ENCODE measurements around the gene KRTAP6-2. TPM values are rescaled to one million over a fixed set of nuclear protein-coding genes. Genes with fewer than 3 reads are reported as not detected.

Gene KRTAP6-2
- total RNA-seq, 4 donors from 2014 or later, result not detected

GRCh38 chr21:30605968-30606367, 7.3 kb upstream of the KRTAP6-2 start:
- in situ Hi-C loops (cut with MboI; ENCODE audit: low sequenced_read_pairs in 4 of 4) (no loop called here), intact Hi-C loops (cut with DNase I; ENCODE audit: low total_unique reads) (no loop called here)
- ATAC-seq (no peak), DNase-seq (no peak)
- Histone ChIP-seq H3K27me3 (no peaks in the 10 kb centered on the region), H3K27ac (no peak overlapping the region), H3K9me3 (no peaks in the 10 kb centered on the region), H3K4me1 (no peaks in the 10 kb centered on the region), H3K36me3 (no peaks in the 10 kb centered on the region), H3K4me3 (no peak overlapping the region)
- TF ChIP-seq POLR2A (IDR thresholded peaks at IDR 0.05), result no peak
- no peak for TF ChIP-seq CTCF (IDR thresholded peaks at IDR 0.05 in 4 of 5, conservative IDR thresholded peaks at IDR 0.05 in 1 of 5)

- in situ Hi-C loops (cut with MboI; ENCODE audit: low sequenced_read_pairs in 4 of 4), result no loop called here
Observed at GRCh38 chr21:30600787-30601186, 2.1 kb upstream of the KRTAP6-2 start, which contains the start of gene KRTAP22-1. TSS of gene KRTAP22-1 (plus strand) at chr21:30601087.

DNA sequence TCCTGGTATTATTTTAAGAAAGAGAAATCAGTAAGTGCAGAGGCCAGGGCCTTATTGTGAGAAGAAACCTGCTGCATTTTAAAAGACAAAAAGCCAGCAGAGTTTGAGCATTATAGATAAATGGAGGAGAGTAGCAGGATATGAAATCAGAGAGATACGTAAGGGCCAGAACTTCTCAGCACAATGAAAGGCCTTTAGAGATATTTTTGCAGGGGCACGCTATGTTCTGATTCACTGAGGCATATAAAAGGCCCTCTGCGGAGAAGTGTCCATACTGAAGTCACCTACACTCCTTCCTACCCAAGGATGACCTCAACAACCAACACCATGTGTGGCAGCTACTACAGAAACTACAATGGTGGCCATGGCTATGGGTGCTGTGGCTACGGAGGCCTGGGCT, 6.6 kb downstream of the KRTAP6-2 start, which contains the start of gene KRTAP6-3:
Gene KRTAP6-3 (plus strand): TSS at position 301 of the 400 bp plus-strand sequence. CDS start 6 bp downstream, at position 307.
- Histone ChIP-seq H3K27ac (no peak within 1 kb of the TSS), H3K9me3 (no peaks in the 10 kb centered on the region), H3K36me3 (no peaks in the 10 kb centered on the region), H3K4me1 (no peaks in the 10 kb centered on the region), H3K4me3 (no peak within 1 kb of the TSS), H3K27me3 (no peaks in the 10 kb centered on the region)
- intact Hi-C loops (cut with DNase I; ENCODE audit: low total_unique reads) (no loop called here), in situ Hi-C loops (cut with MboI; ENCODE audit: low sequenced_read_pairs in 4 of 4) (no loop called here)
- no peak for TF ChIP-seq CTCF (IDR thresholded peaks at IDR 0.05 in 4 of 5, conservative IDR thresholded peaks at IDR 0.05 in 1 of 5)
- TF ChIP-seq POLR2A (IDR thresholded peaks at IDR 0.05), result no peak
- ATAC-seq (no peak), DNase-seq (no peak)

More at GRCh38 chr21:30600787-30601186, 2.1 kb upstream of the KRTAP6-2 start, which contains the start of gene KRTAP22-1:
- Histone ChIP-seq H3K36me3 (no peaks in the 10 kb centered on the region), H3K9me3 (no peaks in the 10 kb centered on the region), H3K27ac (no peak within 1 kb of the TSS), H3K4me1 (no peaks in the 10 kb centered on the region), H3K27me3 (no peaks in the 10 kb centered on the region), H3K4me3 (no peak within 1 kb of the TSS)
- DNase-seq (no peak), ATAC-seq (no peak)
- TF ChIP-seq POLR2A (IDR thresholded peaks at IDR 0.05), result no peak
- TF ChIP-seq CTCF (IDR thresholded peaks at IDR 0.05 in 4 of 5, conservative IDR thresholded peaks at IDR 0.05 in 1 of 5), result no peak
- intact Hi-C loops (cut with DNase I; ENCODE audit: low total_unique reads), result no loop called here

GRCh38 chr21:30590297-30590696, 8.4 kb downstream of the KRTAP6-2 start, which contains the start of gene KRTAP22-2:
TSS of gene KRTAP22-2 (minus strand) at chr21:30590397.
- in situ Hi-C loops (cut with MboI; ENCODE audit: low sequenced_read_pairs in 4 of 4), result no loop called here
- ATAC-seq (no peak), DNase-seq (no peak)
- no peaks in the 10 kb centered on the region for H3K27me3 ChIP-seq
- no peaks in the 10 kb centered on the region for H3K4me1 ChIP-seq
- H3K36me3 ChIP-seq, result no peaks in the 10 kb centered on the region
- no peak within 1 kb of the TSS for H3K4me3 ChIP-seq
- intact Hi-C loops (cut with DNase I; ENCODE audit: low total_unique reads), result no loop called here
- TF ChIP-seq CTCF (IDR thresholded peaks at IDR 0.05 in 4 of 5, conservative IDR thresholded peaks at IDR 0.05 in 1 of 5) (no peak), POLR2A (IDR thresholded peaks at IDR 0.05) (no peak)
- no peak within 1 kb of the TSS for H3K27ac ChIP-seq
- H3K9me3 ChIP-seq, result no peaks in the 10 kb centered on the region

GRCh38 chr21:30582870-30583269, 15.8 kb downstream of the KRTAP6-2 start:
- no peak overlapping the region for H3K4me3 ChIP-seq
- no peaks in the 10 kb centered on the region for H3K4me1 ChIP-seq
- TF ChIP-seq POLR2A (IDR thresholded peaks at IDR 0.05), result no peak
- no peak for TF ChIP-seq CTCF (IDR thresholded peaks at IDR 0.05 in 4 of 5, conservative IDR thresholded peaks at IDR 0.05 in 1 of 5)
- H3K9me3 ChIP-seq, result no peaks in the 10 kb centered on the region
- no peak overlapping the region for H3K27ac ChIP-seq
- intact Hi-C loops (cut with DNase I; ENCODE audit: low total_unique reads), result no loop called here
- in situ Hi-C loops (cut with MboI; ENCODE audit: low sequenced_read_pairs in 4 of 4), result no loop called here
- H3K36me3 ChIP-seq, result no peaks in the 10 kb centered on the region
- H3K27me3 ChIP-seq, result no peaks in the 10 kb centered on the region
- DNase-seq, result no peak
- no peak for ATAC-seq
